Stimulated activated CD4-positive, alpha-beta T cell treated with anti-CD3 and anti-CD28 coated beads, Interleukin-12 subunit alpha, Interleukin-12 subunit beta, amount 100 ng/mL, for 24 hours (primary cell): ENCODE measurements around the gene SSR4.
"Not testable (repeated sequence)": the region's sequence is repeated elsewhere in the genome, so short reads cannot be mapped to it uniquely, and the experiment has no call there.

Source experiments
- DNase-seq, 2 experiments: peaks; one replicate each; pipeline ENCODE4 v3.0.0-alpha.2; 2020; ENCODE audit warnings: low read depth in 2 of 2

SSR4 gene

DNA sequence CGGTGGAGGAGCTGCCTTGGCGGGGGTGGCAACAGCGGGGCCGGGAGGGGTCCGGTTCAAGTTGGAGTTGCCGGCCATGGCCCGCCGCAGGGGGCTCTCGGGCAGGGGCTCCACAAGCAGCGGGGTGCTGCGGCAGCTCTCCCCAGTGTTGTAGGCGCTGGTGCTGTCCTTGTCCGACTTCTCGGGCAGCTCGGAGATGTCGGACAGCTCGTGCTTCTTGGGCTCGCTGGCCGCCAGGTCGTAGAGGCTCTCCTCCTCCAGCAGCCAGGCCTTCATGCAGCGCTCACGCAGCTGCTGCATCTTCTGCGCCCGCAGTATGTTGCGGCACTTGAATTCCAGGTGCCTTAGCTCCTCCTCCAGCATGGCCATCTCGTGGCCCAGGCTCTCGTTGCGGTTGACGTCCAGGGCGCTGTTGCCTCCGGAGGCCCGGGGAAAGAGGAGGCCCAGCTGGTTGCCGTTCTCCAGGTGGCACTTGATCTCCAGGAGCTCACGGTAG is 9.7 kb downstream of the SSR4 start:
- DNase-seq, result no peak

DNA sequence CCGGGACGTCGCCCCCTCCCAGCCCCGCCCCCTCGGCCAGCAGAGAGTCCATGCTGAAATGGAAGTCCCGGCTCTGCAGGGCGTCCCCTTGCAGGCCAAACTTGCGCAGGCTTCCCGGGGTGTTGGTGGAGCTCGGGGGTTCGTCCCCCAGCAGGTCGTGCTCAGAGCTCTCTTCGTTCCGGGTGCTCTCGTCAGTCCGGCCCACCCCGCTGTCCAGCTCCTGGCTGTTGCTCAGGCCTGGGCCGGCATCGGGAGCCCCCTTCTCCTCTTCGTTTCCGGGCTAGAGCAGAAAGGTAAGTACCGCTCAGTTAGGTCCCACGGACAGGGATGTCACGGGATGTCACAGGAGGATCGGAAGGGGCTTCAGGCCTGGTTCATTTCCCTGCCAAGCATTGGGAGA is 10.2 kb downstream of the SSR4 start:
- DNase-seq, result no peak

DNA sequence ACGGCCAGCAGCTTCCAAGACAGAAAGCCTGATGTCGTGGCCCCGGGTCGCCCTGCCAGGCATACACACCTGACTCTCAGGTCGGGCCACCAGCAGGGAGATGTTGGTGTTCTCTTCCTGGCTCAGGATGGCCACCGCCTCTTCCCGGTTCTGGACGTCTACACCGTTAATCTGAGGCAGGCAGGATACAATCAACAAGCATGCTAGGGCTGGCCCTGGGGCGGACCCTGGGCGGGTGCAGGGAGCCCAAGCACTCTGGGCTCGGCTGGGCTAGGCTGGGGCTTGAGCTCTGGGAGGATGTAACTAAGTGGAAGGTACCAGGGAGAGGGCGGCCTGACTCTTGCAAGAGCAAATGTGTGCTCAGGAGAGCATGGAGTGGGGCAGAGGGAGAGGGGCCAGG is 11.0 kb downstream of the SSR4 start:
- DNase-seq, result no peak

DNA sequence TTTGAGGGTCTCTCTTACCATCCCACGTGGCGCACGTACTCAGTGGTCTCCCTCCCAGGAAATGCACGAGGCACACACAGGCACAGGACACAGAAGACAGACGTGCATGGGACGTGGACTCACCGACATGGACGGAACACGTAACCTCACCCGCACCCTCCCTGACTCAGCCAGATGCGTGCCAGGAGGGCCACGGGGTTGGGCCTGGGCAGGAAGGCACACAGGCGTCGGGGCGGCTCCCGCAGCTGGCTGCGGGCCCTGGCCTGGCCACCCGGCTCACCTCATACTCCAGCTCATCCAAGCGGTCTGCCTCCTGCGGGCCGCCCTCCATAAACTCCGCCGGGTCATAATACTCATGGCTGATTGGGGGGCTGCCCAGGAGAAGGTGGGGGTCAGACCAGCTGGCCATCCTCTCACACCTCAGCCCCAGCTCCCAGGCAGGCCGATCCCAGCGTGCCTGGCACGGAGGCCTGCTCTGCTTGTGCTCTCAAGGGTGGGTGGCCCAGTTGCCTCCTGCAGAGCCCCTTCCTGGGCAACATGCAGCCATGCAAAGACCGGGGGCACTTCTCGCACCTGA is 12.6 kb downstream of the SSR4 start:
- DNase-seq, result no peak

DNA sequence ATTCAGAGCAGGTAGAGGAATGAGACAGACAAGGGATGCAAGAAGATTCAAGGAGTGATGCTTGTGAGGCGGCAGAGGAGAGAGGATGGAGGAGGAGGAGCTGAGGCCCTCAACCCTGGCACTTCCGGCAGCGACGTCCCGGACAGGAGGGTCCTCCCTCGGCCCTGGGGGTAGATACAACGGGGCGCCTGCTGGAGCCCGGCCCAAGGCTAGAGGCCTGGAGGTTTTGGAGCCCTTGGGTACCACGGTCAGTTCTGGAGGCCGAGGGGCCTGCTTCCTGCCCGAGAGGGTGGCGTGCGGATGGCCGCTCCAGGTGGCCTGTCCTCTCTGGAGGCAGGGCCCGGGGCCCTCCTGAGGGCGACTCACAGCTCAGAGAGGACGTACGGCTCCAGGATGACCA is 13.5 kb downstream of the SSR4 start:
- DNase-seq, result no peak

DNA sequence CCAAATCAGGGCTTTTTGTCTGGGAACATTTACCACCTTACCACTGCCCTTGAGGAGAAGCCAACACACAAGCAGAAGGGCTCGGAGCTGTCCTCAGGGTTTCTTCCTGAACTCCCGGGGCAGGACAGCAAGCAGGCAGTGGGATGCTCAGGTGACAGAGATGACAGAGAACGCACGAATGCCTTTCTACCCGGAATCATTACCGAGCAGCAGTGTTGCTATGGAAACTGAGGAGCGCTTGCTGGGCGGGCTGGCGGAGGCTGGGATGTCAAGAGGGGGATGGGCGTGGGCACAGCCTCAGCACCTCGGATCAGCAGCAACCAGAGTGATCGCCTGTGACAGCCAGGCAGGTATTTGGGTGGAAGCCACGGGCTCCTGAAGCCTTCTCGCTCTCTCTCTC is 17.8 kb downstream of the SSR4 start:
- no peak for DNase-seq

DNA sequence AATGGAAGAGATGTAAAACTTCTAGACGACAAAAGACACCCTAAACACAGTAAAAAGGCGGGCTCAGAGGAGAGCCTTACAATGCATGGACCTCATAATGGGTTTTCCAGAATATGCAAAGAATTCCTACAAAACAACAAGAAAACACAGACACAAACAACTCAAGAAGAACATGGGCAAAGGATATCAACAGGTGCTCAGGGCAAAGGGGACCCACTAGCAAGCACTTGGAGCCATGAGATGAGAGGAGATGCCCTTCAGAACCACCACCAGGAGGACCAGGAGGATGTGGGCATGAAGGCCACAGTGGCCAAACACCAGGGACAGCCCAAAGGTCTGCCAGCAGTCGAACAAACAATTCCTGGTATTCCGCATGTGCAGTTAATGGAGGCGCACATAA is 18.7 kb downstream of the SSR4 start:
- no peak for DNase-seq

DNA sequence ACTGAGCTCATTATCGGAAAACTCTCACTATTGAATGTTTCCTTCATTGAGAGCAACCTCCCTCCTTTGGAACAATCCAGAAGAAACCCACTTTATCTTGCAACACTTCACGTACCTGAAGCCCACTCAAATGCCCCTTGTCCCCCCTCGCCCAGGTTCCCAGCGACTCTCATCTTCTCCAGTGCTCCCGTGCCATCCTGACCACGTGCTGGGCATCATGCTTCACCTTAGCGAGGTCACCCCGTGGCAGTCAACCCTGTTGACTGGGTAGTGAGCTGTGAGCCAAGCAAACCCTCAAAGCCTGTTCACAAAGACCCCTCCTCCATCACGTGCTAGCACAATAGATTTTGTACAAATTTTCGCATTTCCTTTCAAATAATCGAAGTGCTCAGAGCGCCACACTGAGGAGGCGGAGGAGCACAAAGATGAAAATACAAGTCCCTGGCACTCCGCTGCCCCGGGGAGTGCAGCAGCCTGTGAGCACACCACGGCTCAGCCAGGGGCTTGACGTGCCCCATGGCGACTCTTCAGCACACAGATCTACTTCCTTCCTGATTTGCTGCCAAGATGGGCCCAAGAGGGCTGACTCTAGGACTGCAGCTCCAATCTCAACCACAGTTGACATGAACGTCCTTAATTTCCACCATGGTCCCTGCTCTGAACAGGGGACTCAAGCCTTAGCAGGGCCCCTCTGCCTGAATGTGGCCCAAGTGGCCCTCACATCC is 20.3 kb downstream of the SSR4 start:
- DNase-seq, result no peak

DNA sequence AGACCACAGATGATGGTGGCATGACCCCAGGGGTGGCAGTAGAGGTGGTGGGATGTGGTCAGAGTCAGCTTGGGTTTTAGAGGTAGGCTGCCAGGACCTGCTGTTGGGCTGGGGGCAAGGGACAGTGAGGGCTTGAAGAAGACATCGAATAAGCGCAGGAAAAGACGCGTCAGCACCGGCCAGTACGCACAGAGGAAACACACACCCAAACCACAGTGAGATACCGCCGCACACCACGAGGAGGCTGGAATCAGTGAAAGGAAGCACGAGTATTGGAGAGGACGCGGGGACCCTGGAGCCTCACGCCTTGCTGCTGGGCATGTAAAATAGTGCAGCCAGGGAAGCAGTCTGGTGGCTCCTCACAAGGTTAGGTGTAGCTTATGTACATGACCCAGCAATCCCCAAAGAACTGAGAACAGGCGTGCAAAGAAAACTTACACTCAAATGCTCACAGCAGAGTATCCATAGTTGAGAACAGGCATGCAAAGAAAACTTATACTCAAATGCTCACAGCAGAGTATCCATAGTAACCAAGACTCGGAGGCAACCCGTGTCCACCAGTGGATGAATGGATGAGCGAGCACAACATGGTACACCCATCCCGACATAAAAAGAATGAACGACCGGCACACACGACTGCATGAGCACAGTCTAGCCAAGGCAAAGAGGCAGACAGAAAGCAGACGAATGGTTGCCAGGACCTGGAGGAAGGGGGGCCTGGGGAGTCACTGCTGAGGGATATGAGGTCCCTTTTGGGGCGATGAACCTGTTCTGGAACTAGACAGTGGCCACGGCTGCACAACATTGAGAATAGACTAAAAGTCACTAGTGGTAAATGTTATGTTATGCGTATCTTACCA is 22.6 kb downstream of the SSR4 start:
- DNase-seq, result peak in 1 of 2 experiments; percentile 31

DNA sequence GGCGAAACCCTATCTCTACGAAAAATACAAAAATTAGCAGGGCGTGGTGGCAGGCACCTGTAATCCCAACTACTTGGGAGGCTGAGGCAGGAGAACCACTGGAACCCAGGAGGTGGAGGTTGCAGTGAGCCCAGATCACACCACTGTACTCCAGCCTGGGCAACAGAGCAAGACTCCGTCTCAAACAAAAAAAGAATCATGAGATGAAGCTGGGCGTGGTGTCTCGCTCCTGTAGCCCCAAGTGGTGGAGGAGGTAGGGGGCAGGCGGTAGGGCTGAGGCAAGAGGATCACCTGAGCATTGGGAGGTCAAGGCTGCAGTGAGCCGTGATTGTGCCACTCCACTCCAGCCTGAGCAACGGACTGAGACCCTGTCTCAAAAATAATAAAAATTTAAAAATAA is 23.6 kb downstream of the SSR4 start:
- DNase-seq, result not testable (repeated sequence)

DNA sequence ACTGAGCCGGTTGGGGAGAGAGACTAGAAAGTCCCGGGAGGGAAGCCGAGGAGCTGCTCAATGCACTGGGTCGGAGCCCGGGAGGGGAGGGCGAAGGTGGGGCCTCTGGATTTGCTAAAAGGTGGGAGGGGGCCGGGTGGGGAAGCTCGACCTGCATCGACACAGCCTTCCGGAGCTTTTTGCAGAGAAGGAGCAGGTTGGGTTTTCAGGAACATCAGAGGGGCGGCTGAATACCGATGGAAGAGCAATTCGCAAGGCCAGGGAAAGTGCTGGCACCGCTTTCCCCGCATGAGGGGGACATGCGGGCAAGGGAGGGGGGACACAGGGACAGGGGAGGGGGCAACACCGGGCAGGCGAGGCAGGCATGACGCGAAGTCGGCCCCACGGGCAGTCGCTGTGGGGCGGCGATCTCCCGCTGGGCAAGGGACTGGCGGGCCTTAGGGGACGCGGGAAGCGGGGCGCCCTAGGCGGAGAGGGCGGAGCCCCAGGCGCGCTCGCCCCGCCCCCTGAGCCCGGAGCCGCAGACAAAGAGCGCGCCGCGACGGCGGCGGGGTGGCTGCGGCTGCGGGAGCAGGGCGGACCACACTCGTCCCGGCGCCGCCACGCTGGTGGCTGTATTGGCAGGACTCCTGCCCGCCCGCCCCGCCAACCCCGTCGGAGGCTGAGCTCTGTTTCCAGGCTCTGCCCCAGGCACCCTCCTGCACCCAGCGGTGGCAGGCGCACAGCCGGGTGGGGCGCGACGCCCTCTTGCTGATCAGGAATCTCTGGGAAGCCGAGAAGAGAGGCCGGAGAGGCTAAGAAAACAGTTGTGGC is 24.3 kb downstream of the SSR4 start:
- peak; percentile 6 to 33 for DNase-seq

DNA sequence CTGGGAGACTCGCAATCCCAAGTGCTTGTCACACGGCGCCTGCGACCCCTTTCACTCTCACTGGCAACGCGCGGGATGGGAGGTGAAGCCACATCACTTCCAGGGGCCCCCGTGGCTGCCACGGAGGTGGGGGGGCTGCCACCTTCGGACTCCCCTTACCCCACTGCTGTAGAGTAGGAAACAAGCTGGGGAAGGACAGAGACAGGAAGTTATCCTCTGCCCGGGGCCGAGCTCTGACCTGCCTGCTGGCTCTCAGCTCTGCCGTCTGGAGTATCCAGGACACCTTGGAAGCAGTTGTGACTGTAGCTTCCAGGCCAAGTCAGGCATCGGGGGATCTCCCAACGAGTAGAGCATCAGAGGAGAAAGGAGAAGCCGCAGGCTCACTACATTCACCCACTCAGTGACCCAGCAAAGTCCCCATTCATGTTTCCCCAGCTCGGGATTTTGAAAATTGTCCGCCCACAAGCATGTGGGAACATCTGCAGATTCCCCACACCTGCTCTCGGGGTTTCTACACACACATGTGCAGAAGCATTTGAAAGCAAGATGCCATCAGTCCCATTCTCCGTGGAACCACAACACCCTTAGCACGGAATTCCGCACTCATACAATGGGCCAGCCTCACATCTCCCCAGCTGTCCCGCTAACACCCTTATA is 25.0 kb downstream of the SSR4 start:
- DNase-seq, result no peak

DNA sequence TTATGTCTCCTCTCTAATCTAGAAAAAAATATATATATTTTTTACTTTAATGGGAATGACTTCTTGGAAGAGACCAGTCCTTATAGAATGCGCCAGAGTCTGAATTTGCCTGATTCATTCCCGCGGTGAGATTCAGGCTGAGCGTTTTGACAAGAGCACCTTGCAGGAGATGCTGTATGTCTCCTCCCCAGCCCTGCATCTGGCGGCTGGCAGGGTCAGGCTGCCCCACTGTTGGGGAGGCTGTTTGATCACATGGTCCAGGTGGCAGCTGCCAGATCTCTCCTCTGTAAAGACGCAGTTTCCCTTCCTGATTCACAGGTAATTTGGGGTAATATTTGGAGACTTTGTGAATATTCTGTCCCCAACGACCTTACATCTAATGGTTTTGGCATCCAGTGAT is 26.1 kb downstream of the SSR4 start:
- no peak for DNase-seq

DNA sequence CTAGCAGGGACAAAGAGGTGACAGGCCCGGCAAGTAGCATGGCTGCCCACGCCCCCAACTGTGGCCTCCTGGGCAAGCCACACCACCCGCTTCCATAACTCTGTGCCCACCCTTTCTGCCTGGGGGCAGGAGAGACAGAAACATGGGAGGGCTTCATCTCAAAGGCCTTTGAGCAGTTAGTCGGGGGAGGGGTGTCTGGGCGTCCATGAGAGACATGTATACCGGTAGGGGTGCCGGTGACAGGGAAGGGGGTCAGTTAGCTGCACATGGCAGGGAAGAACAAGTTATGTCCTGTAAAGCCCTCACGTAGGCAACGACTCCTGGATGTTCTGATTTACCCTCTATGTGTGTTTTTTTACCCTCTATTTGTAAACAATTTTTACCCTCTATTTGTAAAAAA is 26.6 kb downstream of the SSR4 start:
- DNase-seq, result no peak

DNA sequence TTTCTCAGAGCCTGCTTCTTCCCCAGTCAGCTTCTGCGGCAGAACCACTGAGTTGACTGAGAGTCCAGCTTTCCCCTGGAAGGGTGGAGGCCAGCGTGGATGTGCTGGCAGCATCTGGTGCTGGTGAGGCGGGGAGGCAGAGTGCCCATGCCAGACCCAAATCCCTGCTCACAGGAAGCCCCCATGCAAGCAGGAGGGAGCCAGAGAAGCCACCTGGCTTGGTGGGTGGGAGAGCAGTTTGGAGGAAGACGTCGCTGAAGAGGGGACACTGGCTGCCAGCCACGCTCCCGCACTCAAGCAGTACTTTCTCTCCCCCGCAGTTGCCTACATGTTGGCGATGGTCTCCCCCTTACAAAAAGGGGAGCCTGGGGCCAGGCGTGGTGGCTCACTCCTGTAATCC is 29.9 kb downstream of the SSR4 start:
- DNase-seq, result no peak

DNA sequence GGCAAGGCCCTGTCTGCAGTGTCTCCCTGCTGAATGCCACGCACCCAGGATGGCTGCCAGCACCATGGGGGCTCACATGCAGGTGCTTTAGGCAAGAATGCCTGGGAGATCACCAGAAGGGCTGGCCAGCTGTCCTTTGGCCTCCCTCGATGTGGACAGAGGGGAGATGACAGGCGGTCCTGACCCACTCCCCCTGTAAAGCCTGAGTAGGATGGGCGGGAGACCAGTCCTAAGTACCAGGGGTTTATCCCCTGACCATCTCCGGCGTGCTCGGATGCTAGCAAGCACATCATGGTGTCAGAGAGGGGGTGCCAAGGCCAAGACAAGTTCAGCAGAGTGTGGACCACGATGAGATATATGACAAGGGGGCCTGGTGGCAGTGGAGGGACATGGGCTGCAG is 30.6 kb downstream of the SSR4 start:
- DNase-seq, result no peak

DNA sequence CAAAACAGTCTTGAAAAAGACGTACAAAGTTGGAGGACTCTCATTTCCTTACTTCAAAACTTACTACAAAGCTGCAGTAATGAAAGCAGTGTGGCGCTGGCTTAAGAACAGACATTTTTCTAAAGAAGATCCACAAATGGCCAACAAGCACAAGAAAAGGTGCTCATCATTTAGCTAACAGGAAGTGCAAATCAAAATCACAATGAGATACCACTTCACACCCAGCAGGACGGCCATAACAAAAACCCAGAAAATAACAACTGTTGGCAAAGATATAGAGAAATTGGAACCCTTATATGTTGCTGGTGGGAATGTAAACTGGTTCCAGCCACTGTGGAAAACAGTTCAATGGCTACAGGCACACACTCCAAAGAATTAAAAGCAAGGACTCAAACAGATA is 32.5 kb downstream of the SSR4 start:
- no peak for DNase-seq

DNA sequence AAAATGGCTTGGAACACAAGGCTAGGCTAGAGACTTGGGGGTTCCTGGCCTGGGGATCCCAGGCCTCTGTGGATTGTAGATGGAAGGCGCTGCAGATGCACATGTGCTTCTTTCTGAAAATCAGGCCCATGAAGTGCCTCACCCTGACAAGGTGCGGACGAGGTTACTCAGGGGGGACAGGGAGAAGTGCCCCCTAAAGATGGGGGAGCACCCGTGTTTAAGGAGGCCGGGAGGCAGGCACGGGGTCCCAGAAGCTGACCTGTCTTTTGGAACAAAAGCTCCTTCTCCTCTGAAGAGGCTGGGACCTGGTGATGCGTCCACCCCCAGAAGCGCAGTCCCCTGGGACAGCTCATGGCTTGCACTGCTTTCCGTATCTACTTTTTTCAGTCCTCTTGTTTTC is 33.4 kb downstream of the SSR4 start:
- no peak for DNase-seq

DNA sequence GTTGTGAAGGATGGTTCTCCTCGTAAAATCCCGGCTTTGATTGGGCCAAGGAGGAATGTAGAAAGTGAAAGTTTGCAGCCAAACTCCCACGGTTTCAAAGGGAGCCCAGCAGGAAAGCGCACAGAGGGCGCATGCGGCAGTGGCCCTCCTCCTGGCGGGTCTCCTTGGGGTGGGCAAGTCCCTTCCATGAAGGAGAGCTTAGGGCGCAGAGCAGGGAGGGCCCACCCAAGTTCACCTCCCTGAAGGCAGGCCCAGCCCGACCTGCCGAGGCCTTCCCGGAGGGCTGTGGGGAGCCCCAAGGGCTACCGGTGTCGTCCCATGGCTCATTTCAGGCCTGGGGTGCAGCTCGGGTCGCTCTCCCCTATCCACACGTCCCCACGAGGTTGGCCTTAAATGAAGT is 33.8 kb downstream of the SSR4 start:
- no peak for DNase-seq

DNA sequence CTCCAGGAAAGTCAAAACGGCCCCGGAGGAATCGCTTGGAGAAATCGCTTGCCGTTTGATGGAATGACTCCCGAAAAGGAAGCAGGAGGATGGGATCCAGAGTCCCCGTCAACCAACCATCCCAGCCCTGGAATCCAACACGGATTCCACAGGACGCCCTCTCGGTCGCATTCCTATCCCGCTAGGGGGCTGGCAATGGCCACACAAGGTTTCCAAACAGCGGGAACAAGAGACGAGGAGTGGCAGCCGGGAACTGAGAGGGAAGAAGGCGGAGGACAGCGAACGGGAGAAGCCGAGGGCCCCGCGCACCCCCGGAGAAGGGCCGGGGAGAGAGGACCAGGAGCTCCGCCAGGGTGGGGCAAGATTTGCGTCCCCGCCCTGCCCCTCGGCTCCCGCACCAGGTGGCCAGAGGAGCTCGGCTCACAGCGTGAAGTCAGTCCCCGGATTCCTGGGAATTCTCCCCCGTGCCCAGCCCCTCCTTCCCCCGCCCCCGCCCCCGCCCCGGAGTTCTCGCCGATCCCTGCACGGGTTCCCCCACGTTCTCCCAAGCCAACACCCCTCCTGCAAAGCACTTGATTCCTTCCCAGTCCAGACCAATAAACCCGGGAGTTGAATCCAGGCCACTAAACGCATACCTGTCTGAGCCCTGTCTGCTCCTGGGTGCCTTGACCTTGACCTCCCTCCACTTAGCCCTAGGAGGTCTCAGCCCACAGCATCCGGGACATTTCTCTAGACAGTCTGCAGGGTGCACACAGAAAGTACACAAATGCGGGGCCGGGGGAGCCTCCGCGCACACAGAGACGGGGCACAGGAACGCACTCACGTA is 34.5 kb downstream of the SSR4 start:
- no peak for DNase-seq

DNA sequence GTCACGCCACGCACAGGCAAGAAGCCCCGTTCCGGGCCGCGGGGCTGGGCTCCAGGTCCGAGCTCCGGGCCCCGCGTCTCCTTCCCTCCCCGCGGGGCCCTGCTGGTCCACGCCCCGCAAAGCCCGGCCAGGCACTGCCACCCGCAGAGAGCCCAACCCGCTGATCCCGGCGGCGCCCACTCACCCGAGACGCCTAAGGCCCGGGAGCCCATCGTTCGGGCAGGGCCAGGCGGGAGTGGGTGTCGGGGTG is 35.0 kb downstream of the SSR4 start:
- DNase-seq, result no peak
